Panc1 (cell line): Measurements from ENCODE around the gene TRAPPC12. TPM values are rescaled to one million over a fixed set of nuclear protein-coding genes. Genes with fewer than 3 reads are reported as not detected.

Experiments
- ATAC-seq: fragments of 200-7000 bp; cut with Tn5 transposase; 2 replicates; pipeline ENCODE4 v1.9.1; 2020; ENCODE audit warnings: mild to moderate bottlenecking, moderate library complexity
- BruUV-seq: library from RNA; stranded (reverse); fragments of 400-500 nt; replicated peaks from 2 replicates; lab custom pipeline; 2021; lab: Mats Ljungman, UMichigan
- CTCF ChIA-PET: fragments of 300-600 bp; sonication (Branson Sonifier 250); formaldehyde crosslinking; loops from one replicate; lab custom pipeline; 2022; ENCODE audit warnings: antibody characterized with exemption; lab: Charles Lee
- POLR2A ChIA-PET: fragments of 300-600 bp; sonication (Branson Sonifier 250); formaldehyde crosslinking; loops from one replicate; lab custom pipeline; 2022; ENCODE audit warnings: antibody characterized with exemption; lab: Charles Lee
- DNase-seq: peaks from one replicate; pipeline ENCODE4 v3.0.0-alpha.2; 2010; ENCODE audit warnings: low read depth, low spot score
- H3K27ac ChIP-seq: 2 replicates; pipeline ENCODE4 v1.5.1; 2011; ENCODE audit warnings: mild to moderate bottlenecking, low read length, inconsistent platforms
- H3K27me3 ChIP-seq: fragments of 200-500 bp; sonication (Bioruptor generic); 2 replicates; pipeline ENCODE4 v1.6.0; 2014; ENCODE audit warnings: low read length, inconsistent platforms; ENCODE audit not compliant: control insufficient read depth, insufficient read depth
- H3K36me3 ChIP-seq: fragments of 200-500 bp; sonication (Bioruptor generic); 2 replicates; pipeline ENCODE4 v1.5.1; 2014; ENCODE audit warnings: inconsistent platforms, mild to moderate bottlenecking, low read length, moderate library complexity; ENCODE audit not compliant: control insufficient read depth, insufficient read depth
- H3K4me1 ChIP-seq: 2 replicates; pipeline ENCODE4 v1.5.1; 2011; ENCODE audit warnings: inconsistent platforms, mild to moderate bottlenecking, low read length, moderate library complexity; ENCODE audit not compliant: control insufficient read depth, insufficient read depth
- H3K4me3 ChIP-seq, 2 experiments: 2 replicates each; pipeline ENCODE4 v1.5.1; 2011 to 2012; ENCODE audit warnings: low read depth in 2 of 2, low read length in 2 of 2, mild to moderate bottlenecking in 2 of 2, inconsistent platforms in 1 of 2, moderate library complexity in 1 of 2
- H3K9me3 ChIP-seq: fragments of 200-500 bp; sonication (Bioruptor generic); 2 replicates; pipeline ENCODE4 v1.5.1; 2014; ENCODE audit warnings: low read depth, mild to moderate bottlenecking, inconsistent platforms, low read length, moderate library complexity; ENCODE audit not compliant: control insufficient read depth, insufficient read depth
- POLR2AphosphoS5 ChIP-seq: IDR thresholded peaks from 2 replicates; pipeline ENCODE4 v1.6.1; 2012; ENCODE audit warnings: mild to moderate bottlenecking, low read depth, low read length, moderate library complexity
- REST ChIP-seq, 2 experiments: IDR thresholded peaks; 2 replicates each; pipeline ENCODE4 v1.6.1; 2011 to 2012; ENCODE audit warnings: low read depth in 2 of 2, control low read depth in 1 of 2, low read length in 1 of 2, mild to moderate bottlenecking in 1 of 2, moderate library complexity in 1 of 2; ENCODE audit not compliant: insufficient read depth in 1 of 2
- SIN3A ChIP-seq: IDR thresholded peaks from 2 replicates; pipeline ENCODE4 v1.6.1; 2012; ENCODE audit warnings: low read depth, mild to moderate bottlenecking, low read length, moderate library complexity, borderline replicate concordance; ENCODE audit not compliant: insufficient read depth
- TCF7L2 ChIP-seq: IDR thresholded peaks from 2 replicates; pipeline ENCODE4 v1.6.1; 2011; ENCODE audit warnings: mild to moderate bottlenecking, low read depth, low read length, inconsistent platforms
- in situ Hi-C: cut with HindIII; loops from 2 replicates; pipeline ENCODE4 v1.10.0; 2016; ENCODE audit warnings: low sequenced_read_pairs, low pct_unique_long_range_greater_than_20kb
- intact Hi-C: fragments of 100-400 bp; cut with micrococcal nuclease; formaldehyde crosslinking; loops from one replicate; pipeline ENCODE4 v1.10.0; 2022; ENCODE audit not compliant: unreplicated experiment
- total RNA-seq: library from RNA; stranded (reverse); gene quantifications from one replicate; pipeline ENCODE4 v1.2.1, GENCODE V29; 2021; ENCODE audit not compliant: unreplicated experiment
- TF ChIP-seq, protein P1 (sequence below): fragments of 450-650 bp; IDR thresholded peaks from 2 replicates; pipeline ENCODE4 v1.5.1; 2017; ENCODE audit warnings: mild to moderate bottlenecking

The TRAPPC12 gene
- total RNA-seq, 1 experiment from 2014 or later = 78.7 TPM

GRCh38 chr2:3403587-3404334, 24.3 kb downstream of the TRAPPC12 start:
- TF ChIP-seq REST (IDR thresholded peaks at IDR 0.05; ENCODE audit: insufficient read depth in 1 of 2, low read depth in 2 of 2, low read length in 1 of 2) (no peak), POLR2AphosphoS5 (no peak), SIN3A (no peak), TCF7L2 (no peak)
- TF ChIP-seq, protein P1, sequence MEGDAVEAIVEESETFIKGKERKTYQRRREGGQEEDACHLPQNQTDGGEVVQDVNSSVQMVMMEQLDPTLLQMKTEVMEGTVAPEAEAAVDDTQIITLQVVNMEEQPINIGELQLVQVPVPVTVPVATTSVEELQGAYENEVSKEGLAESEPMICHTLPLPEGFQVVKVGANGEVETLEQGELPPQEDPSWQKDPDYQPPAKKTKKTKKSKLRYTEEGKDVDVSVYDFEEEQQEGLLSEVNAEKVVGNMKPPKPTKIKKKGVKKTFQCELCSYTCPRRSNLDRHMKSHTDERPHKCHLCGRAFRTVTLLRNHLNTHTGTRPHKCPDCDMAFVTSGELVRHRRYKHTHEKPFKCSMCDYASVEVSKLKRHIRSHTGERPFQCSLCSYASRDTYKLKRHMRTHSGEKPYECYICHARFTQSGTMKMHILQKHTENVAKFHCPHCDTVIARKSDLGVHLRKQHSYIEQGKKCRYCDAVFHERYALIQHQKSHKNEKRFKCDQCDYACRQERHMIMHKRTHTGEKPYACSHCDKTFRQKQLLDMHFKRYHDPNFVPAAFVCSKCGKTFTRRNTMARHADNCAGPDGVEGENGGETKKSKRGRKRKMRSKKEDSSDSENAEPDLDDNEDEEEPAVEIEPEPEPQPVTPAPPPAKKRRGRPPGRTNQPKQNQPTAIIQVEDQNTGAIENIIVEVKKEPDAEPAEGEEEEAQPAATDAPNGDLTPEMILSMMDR = no peak
- in situ Hi-C loops (no loop called here), intact Hi-C loops (no loop called here)
- H3K27ac ChIP-seq = no peak overlapping the region
- DNase-seq (no peak), ATAC-seq (no peak)
- POLR2A ChIA-PET = no interaction called here
- H3K27me3 ChIP-seq = no peaks in the 10 kb centered on the region
- H3K9me3 ChIP-seq = no peaks in the 10 kb centered on the region
- CTCF ChIA-PET = no interaction called here
- BruUV-seq = no TSS peak
- peaks cover 3% of the 10 kb centered on the region; the same call in 1 of the 2 replicates for H3K36me3 ChIP-seq
- no peak overlapping the region for H3K4me3 ChIP-seq
- H3K4me1 ChIP-seq = no peaks in the 10 kb centered on the region

DNA sequence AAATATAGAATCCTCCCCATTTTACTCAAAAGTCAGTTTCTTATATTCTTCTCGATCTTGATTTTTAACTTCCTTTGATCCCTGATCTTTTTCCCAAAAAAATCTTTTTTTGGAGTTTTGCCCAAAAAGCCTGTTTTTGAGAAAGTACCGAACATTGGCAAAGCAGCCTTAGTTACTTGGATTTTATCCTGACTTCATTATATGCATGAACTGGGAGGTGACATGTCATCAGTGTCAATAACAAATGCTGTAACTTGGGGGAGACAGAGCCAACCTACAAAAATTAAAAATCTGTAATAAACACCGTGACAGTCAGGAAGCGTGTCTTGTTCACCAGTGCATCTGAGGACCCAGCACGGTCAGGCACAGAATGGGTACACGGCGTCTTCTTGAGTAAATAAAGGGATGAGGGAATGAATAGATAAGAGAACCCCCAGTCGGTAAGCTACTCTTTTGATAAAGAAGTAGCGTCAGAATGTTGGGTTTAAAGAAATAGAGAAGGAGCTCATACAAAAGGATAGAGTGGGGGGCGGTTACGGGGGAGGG, 24.9 kb downstream of the TRAPPC12 start:
- ATAC-seq (no peak), DNase-seq (no peak)
- H3K27ac ChIP-seq = no peak overlapping the region
- H3K36me3 ChIP-seq = peaks cover 3% of the 10 kb centered on the region; the same call in 1 of the 2 replicates
- no peaks in the 10 kb centered on the region for H3K4me1 ChIP-seq
- in situ Hi-C loops (no loop called here), intact Hi-C loops (no loop called here)
- POLR2A ChIA-PET = no interaction called here
- CTCF ChIA-PET = no interaction called here
- TF ChIP-seq SIN3A (no peak), POLR2AphosphoS5 (no peak), REST (IDR thresholded peaks at IDR 0.05; ENCODE audit: insufficient read depth in 1 of 2, low read depth in 2 of 2, low read length in 1 of 2) (no peak), TCF7L2 (no peak)
- TF ChIP-seq, protein P1 = no peak
- H3K27me3 ChIP-seq = no peaks in the 10 kb centered on the region
- no peak overlapping the region for H3K4me3 ChIP-seq
- no TSS peak for BruUV-seq
- no peaks in the 10 kb centered on the region for H3K9me3 ChIP-seq
